Activated B cell treated with CpG ODN at 0.5 μM for 24 hours (primary cell): ENCODE measurements around the gene ZNFX1. TPM values are rescaled to one million over a fixed set of nuclear protein-coding genes. Genes with fewer than 3 reads are reported as not detected.
A peak's percentile ranks its signal among the peaks of the same experiment; 100 is the strongest.
"Not testable (repeated sequence)": the region's sequence is repeated elsewhere in the genome, so short reads cannot be mapped to it uniquely, and the experiment has no call there.

Experiments
- ATAC-seq: fragments of 200-7000 bp; cut with Tn5 transposase; one replicate; pipeline ENCODE4 v1.10.0; 2021; ENCODE audit warnings: low read depth, mild to moderate bottlenecking, moderate library complexity
- CTCF ChIA-PET: fragments of 350-600 bp; sonication (Branson Sonifier 250); formaldehyde crosslinking; loops from one replicate; lab custom pipeline; 2021; ENCODE audit warnings: antibody characterized with exemption; lab: Charles Lee
- POLR2A ChIA-PET: fragments of 350-600 bp; sonication (Branson Sonifier 250); formaldehyde crosslinking; loops from one replicate; lab custom pipeline; 2021; ENCODE audit warnings: antibody characterized with exemption; lab: Charles Lee
- DNase-seq: peaks from one replicate; pipeline ENCODE4 v3.0.0; 2022
- H3K27ac Mint-ChIP-seq: one replicate; pipeline ENCODE4 v1.8.0; 2020; ENCODE audit warnings: mixed read lengths
- H3K27me3 Mint-ChIP-seq: one replicate; pipeline ENCODE4 v1.8.0; 2021; ENCODE audit warnings: mixed read lengths
- H3K36me3 Mint-ChIP-seq: one replicate; pipeline ENCODE4 v1.8.0; 2021; ENCODE audit warnings: low read depth, mixed read lengths
- H3K4me1 Mint-ChIP-seq: one replicate; pipeline ENCODE4 v1.8.0; 2021; ENCODE audit warnings: mixed read lengths
- H3K4me3 Mint-ChIP-seq: one replicate; pipeline ENCODE4 v1.8.0; 2020; ENCODE audit warnings: mild to moderate bottlenecking, mixed read lengths
- H3K9me3 Mint-ChIP-seq: one replicate; pipeline ENCODE4 v1.8.0; 2020; ENCODE audit warnings: mixed read lengths
- CTCF ChIP-seq: fragments of 200-600 bp; IDR thresholded peaks from one replicate; pipeline ENCODE4 v1.8.0; 2022; ENCODE audit warnings: antibody characterized with exemption, mild to moderate bottlenecking
- intact Hi-C: fragments of 100-400 bp; cut with micrococcal nuclease; formaldehyde crosslinking; loops from one replicate; pipeline ENCODE4 v1.15.1; 2024
- total RNA-seq: library from RNA; stranded (reverse); gene quantifications from 2 replicates; pipeline ENCODE4 v1.2.3, GENCODE V29; 2022

ZNFX1 gene
- total RNA-seq, 1 donor from 2014 or later, result 51.9 TPM

- H3K4me3 Mint-ChIP-seq, result no peak overlapping the region
- no peaks in the 10 kb centered on the region for H3K9me3 Mint-ChIP-seq
- intact Hi-C loops, result no loop called here
- no peaks in the 10 kb centered on the region for H3K27me3 Mint-ChIP-seq
- peaks cover 15% of the 10 kb centered on the region for H3K4me1 Mint-ChIP-seq
- DNase-seq, result no peak
- CTCF ChIA-PET, result no interaction called here
- H3K27ac Mint-ChIP-seq, result no peak overlapping the region
- POLR2A ChIA-PET, result no interaction called here
- peaks cover 84% of the 10 kb centered on the region for H3K36me3 Mint-ChIP-seq
- no peak for TF ChIP-seq CTCF
- ATAC-seq, result no peak
Measured at GRCh38 chr20:49225896-49226295, 52.0 kb downstream of the ZNFX1 start.

- ATAC-seq (no peak), DNase-seq (no peak)
- H3K9me3 Mint-ChIP-seq, result no peaks in the 10 kb centered on the region
- CTCF ChIA-PET, result no interaction called here
- peaks cover 28% of the 10 kb centered on the region for H3K4me1 Mint-ChIP-seq
- peaks cover 52% of the 10 kb centered on the region for H3K36me3 Mint-ChIP-seq
- POLR2A ChIA-PET, result interaction anchor here (1.2 to 2.0 kb wide), 6 partner anchors 10 to 174 kb away, joined by 3 to 23 read pairs (median 10); partner anchors contain the start of genes CSE1L and ZNFX1
- H3K27me3 Mint-ChIP-seq, result no peaks in the 10 kb centered on the region
- peak overlapping the region; percentile 94 for H3K4me3 Mint-ChIP-seq
- TF ChIP-seq CTCF, result no peak
- intact Hi-C loops, result loop anchor here (1.0 kb wide), 4 partner anchors 10 to 174 kb away; partner anchors contain the start of genes CSE1L, STAU1 and ZNFX1
- H3K27ac Mint-ChIP-seq, result peak overlapping the region; percentile 93
Measured at GRCh38 chr20:49219924-49220831, 57.7 kb downstream of the ZNFX1 start.

- ChIA-PET POLR2A (interaction anchor here (0.6 to 2.0 kb wide), 14 partner anchors 9 to 892 kb away, joined by 3 to 28 read pairs (median 8); partner anchors contain the start of genes CSE1L, STAU1 and ZNFX1), CTCF (interaction anchor here (1.6 to 6.1 kb wide), 2 partner anchors 30 to 86 kb away, joined by 3 to 93 read pairs; no protein-coding TSS in a partner anchor)
- Mint-ChIP-seq H3K4me3 (peak within 1 kb of the TSS; percentile 94), H3K27ac (peak within 1 kb of the TSS; percentile 93), H3K9me3 (no peaks in the 10 kb centered on the region), H3K36me3 (peaks cover 45% of the 10 kb centered on the region), H3K27me3 (no peaks in the 10 kb centered on the region), H3K4me1 (peaks cover 28% of the 10 kb centered on the region)
- no peak for TF ChIP-seq CTCF
- DNase-seq (peak; percentile 93), ATAC-seq (peak; percentile 84)
- intact Hi-C loops, result loop anchor here (1.0 kb wide), 4 partner anchors 11 to 173 kb away; partner anchors contain the start of genes CSE1L, STAU1 and ZNFX1
Measured at GRCh38 chr20:49219091-49219923, 58.5 kb downstream of the ZNFX1 start, which contains the start of gene DDX27. DDX27 (plus strand) TSS chr20:49219416; CDS start chr20:49219449, 33 bp downstream.

- Mint-ChIP-seq H3K4me1 (peaks cover 28% of the 10 kb centered on the region), H3K4me3 (peak overlapping the region; percentile 94), H3K36me3 (peaks cover 41% of the 10 kb centered on the region), H3K27ac (peak overlapping the region; percentile 93)
- ATAC-seq, H3K9me3 Mint-ChIP-seq, H3K27me3 Mint-ChIP-seq, DNase-seq: not testable (repeated sequence)
- ChIA-PET POLR2A (interaction anchor here (0.6 to 2.0 kb wide), 14 partner anchors 10 to 892 kb away, joined by 3 to 28 read pairs (median 8); partner anchors contain the start of genes CSE1L, STAU1 and ZNFX1), CTCF (interaction anchor here (1.6 to 6.1 kb wide), 2 partner anchors 30 to 85 kb away, joined by 3 to 93 read pairs; no protein-coding TSS in a partner anchor)
- intact Hi-C loops, result loop anchor here (1.0 kb wide), 4 partner anchors 12 to 172 kb away; partner anchors contain the start of genes CSE1L, STAU1 and ZNFX1
Measured at GRCh38 chr20:49218739-49219090, 59.1 kb downstream of the ZNFX1 start.
